Measurements from ENCODE around the gene DIP2A. TPM values are rescaled to one million over a fixed set of nuclear protein-coding genes. Genes with fewer than 3 reads are reported as not detected.

Gene DIP2A
- total and polyA plus RNA-seq, 2 of the 8 experiments (the other 6 are each of a cell fraction or from before 2014, with no cell fraction given), result 16.0 to 27.1 TPM

DNA sequence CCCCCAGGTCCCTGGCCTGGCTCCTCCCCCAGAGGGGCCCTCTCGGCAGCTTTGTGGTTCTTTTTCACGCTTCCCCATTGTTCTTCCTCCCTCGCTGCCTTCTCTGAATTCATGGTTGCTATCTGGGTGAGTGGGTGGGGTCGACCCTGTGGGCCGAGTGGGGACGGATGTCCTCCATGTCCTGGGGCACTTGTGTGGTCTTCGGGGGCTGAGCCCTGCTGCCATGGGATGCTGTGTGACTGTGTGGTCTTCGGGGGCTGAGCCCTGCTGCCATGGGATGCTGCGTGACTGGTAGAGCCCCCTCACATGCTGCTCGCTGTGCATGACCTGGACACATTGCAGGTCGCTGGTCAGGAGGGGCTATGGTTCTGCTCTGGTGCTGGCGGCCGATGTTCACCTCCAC lies 21.6 kb upstream of the DIP2A start (continued):
- TF ChIP-seq, protein P1, sequence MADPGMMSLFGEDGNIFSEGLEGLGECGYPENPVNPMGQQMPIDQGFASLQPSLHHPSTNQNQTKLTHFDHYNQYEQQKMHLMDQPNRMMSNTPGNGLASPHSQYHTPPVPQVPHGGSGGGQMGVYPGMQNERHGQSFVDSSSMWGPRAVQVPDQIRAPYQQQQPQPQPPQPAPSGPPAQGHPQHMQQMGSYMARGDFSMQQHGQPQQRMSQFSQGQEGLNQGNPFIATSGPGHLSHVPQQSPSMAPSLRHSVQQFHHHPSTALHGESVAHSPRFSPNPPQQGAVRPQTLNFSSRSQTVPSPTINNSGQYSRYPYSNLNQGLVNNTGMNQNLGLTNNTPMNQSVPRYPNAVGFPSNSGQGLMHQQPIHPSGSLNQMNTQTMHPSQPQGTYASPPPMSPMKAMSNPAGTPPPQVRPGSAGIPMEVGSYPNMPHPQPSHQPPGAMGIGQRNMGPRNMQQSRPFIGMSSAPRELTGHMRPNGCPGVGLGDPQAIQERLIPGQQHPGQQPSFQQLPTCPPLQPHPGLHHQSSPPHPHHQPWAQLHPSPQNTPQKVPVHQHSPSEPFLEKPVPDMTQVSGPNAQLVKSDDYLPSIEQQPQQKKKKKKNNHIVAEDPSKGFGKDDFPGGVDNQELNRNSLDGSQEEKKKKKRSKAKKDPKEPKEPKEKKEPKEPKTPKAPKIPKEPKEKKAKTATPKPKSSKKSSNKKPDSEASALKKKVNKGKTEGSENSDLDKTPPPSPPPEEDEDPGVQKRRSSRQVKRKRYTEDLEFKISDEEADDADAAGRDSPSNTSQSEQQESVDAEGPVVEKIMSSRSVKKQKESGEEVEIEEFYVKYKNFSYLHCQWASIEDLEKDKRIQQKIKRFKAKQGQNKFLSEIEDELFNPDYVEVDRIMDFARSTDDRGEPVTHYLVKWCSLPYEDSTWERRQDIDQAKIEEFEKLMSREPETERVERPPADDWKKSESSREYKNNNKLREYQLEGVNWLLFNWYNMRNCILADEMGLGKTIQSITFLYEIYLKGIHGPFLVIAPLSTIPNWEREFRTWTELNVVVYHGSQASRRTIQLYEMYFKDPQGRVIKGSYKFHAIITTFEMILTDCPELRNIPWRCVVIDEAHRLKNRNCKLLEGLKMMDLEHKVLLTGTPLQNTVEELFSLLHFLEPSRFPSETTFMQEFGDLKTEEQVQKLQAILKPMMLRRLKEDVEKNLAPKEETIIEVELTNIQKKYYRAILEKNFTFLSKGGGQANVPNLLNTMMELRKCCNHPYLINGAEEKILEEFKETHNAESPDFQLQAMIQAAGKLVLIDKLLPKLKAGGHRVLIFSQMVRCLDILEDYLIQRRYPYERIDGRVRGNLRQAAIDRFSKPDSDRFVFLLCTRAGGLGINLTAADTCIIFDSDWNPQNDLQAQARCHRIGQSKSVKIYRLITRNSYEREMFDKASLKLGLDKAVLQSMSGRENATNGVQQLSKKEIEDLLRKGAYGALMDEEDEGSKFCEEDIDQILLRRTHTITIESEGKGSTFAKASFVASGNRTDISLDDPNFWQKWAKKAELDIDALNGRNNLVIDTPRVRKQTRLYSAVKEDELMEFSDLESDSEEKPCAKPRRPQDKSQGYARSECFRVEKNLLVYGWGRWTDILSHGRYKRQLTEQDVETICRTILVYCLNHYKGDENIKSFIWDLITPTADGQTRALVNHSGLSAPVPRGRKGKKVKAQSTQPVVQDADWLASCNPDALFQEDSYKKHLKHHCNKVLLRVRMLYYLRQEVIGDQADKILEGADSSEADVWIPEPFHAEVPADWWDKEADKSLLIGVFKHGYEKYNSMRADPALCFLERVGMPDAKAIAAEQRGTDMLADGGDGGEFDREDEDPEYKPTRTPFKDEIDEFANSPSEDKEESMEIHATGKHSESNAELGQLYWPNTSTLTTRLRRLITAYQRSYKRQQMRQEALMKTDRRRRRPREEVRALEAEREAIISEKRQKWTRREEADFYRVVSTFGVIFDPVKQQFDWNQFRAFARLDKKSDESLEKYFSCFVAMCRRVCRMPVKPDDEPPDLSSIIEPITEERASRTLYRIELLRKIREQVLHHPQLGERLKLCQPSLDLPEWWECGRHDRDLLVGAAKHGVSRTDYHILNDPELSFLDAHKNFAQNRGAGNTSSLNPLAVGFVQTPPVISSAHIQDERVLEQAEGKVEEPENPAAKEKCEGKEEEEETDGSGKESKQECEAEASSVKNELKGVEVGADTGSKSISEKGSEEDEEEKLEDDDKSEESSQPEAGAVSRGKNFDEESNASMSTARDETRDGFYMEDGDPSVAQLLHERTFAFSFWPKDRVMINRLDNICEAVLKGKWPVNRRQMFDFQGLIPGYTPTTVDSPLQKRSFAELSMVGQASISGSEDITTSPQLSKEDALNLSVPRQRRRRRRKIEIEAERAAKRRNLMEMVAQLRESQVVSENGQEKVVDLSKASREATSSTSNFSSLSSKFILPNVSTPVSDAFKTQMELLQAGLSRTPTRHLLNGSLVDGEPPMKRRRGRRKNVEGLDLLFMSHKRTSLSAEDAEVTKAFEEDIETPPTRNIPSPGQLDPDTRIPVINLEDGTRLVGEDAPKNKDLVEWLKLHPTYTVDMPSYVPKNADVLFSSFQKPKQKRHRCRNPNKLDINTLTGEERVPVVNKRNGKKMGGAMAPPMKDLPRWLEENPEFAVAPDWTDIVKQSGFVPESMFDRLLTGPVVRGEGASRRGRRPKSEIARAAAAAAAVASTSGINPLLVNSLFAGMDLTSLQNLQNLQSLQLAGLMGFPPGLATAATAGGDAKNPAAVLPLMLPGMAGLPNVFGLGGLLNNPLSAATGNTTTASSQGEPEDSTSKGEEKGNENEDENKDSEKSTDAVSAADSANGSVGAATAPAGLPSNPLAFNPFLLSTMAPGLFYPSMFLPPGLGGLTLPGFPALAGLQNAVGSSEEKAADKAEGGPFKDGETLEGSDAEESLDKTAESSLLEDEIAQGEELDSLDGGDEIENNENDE (IDR thresholded peaks at IDR 0.05; ENCODE audit: insufficient replicate concordance, low read length), result no peak
- TF ChIP-seq RFX5 (IDR thresholded peaks at IDR 0.05; ENCODE audit: borderline replicate concordance, low read depth, low read length), result no peak
- TF ChIP-seq SRF (IDR thresholded peaks at IDR 0.05; ENCODE audit: low read depth, low read length), result no peak
- no peak for TF ChIP-seq EP300 (IDR thresholded peaks at IDR 0.05; ENCODE audit: borderline replicate concordance in 1 of 2, low read depth in 2 of 2, low read length in 2 of 2)
- TF ChIP-seq, protein P2, sequence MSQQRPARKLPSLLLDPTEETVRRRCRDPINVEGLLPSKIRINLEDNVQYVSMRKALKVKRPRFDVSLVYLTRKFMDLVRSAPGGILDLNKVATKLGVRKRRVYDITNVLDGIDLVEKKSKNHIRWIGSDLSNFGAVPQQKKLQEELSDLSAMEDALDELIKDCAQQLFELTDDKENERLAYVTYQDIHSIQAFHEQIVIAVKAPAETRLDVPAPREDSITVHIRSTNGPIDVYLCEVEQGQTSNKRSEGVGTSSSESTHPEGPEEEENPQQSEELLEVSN (IDR thresholded peaks at IDR 0.05), result no peak
- TF ChIP-seq TBP (IDR thresholded peaks at IDR 0.05; ENCODE audit: low read depth, low read length), result no peak
- no peak for TF ChIP-seq SUZ12 (IDR thresholded peaks at IDR 0.05; ENCODE audit: low read length)
- no peak for TF ChIP-seq CHD1 (IDR thresholded peaks at IDR 0.05; ENCODE audit: low read depth, low read length)
- TF ChIP-seq CBX8 (IDR thresholded peaks at IDR 0.05; ENCODE audit: borderline replicate concordance, low read depth, low read length), result no peak
- no peak for TF ChIP-seq SP1 (IDR thresholded peaks at IDR 0.05; ENCODE audit: low read depth, low read length)
- no peak for TF ChIP-seq SIRT6 (IDR thresholded peaks at IDR 0.05; ENCODE audit: low read length)
- no peak for TF ChIP-seq BACH1 (IDR thresholded peaks at IDR 0.05; ENCODE audit: low read length)
